ENCODE measurements around the gene MALSU1.

MALSU1 gene

DNA sequence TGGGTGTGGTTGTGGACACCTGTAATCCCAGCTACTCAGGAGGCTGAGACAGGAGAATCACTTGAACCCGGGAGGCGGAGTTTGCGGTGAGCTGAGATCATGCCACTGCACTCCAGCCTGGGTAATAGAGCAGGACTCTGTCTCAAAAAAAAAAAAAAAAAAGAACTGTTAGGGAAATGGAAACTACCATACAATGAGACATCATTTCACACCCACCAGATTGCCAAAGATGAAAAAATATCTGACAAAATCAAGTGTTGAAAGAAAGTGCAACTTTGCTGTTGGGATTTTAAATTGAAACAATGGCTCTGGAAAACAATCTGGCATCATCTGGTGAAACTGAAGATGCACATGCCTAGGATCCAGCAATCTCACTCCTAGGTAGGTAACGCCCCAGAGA lies 16.1 kb upstream of the MALSU1 start:
- no peak for ATAC-seq (ENCODE audit: insufficient read depth, low read depth)

DNA sequence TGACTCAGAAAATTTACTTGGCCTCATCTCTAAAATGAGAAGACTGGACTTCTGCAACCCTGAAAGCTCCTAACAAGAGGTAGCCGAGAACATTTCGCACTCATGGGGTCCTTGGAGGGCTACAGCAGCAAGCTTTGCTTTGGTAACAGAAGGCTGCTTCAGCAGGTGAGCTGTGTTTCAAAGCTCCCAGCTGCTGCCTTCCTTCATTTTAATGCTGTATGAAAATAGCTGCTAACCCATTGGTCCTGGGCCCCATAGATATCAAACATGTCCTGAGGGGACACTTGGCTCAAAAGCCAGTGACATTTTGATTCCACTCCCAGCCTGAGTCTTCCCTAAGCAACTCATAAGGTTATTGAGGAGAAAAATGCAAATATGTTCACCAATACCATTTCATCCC lies 14.3 kb upstream of the MALSU1 start:
- Histone ChIP-seq H3K4me3 (ENCODE audit: low read depth in 1 of 2, low read length in 2 of 2) (no peak overlapping the region), H3K36me3 (ENCODE audit: insufficient read depth, low read length) (no peaks in the 10 kb centered on the region), H3K9me3 (ENCODE audit: insufficient read depth, low read length, severe bottlenecking) (no peaks in the 10 kb centered on the region), H3K4me2 (ENCODE audit: insufficient read depth, low read length) (no peak overlapping the region), H3K27ac (ENCODE audit: low read length) (no peak overlapping the region), H2AFZ (ENCODE audit: low read depth, low read length) (no peak overlapping the region), H3K9ac (ENCODE audit: low read depth, low read length) (no peak overlapping the region), H4K20me1 (ENCODE audit: insufficient read depth, low read length) (no peaks in the 10 kb centered on the region), H3K79me2 (ENCODE audit: insufficient read depth, low read length) (no peaks in the 10 kb centered on the region), H3K27me3 (ENCODE audit: insufficient read depth, low read length, poor library complexity) (no peaks in the 10 kb centered on the region), H3K4me1 (ENCODE audit: insufficient read depth, low read length) (peaks cover 13% of the 10 kb centered on the region)
- no peak for DNase-seq
- TF ChIP-seq, protein P1, sequence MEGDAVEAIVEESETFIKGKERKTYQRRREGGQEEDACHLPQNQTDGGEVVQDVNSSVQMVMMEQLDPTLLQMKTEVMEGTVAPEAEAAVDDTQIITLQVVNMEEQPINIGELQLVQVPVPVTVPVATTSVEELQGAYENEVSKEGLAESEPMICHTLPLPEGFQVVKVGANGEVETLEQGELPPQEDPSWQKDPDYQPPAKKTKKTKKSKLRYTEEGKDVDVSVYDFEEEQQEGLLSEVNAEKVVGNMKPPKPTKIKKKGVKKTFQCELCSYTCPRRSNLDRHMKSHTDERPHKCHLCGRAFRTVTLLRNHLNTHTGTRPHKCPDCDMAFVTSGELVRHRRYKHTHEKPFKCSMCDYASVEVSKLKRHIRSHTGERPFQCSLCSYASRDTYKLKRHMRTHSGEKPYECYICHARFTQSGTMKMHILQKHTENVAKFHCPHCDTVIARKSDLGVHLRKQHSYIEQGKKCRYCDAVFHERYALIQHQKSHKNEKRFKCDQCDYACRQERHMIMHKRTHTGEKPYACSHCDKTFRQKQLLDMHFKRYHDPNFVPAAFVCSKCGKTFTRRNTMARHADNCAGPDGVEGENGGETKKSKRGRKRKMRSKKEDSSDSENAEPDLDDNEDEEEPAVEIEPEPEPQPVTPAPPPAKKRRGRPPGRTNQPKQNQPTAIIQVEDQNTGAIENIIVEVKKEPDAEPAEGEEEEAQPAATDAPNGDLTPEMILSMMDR (IDR thresholded peaks at IDR 0.05; ENCODE audit: borderline replicate concordance, extremely low read depth, low read length, poor library complexity, severe bottlenecking): no peak
- TF ChIP-seq EZH2 (IDR thresholded peaks at IDR 0.05; ENCODE audit: borderline replicate concordance, low read depth, low read length, severe bottlenecking): no peak
- ATAC-seq (ENCODE audit: insufficient read depth, low read depth): no peak

More for the DNA sequence above, 16.1 kb upstream of the MALSU1 start:
- no peak overlapping the region for H3K27ac ChIP-seq (ENCODE audit: low read length)
- no peaks in the 10 kb centered on the region for H3K9me3 ChIP-seq (ENCODE audit: insufficient read depth, low read length, severe bottlenecking)
- no peak overlapping the region for H3K4me3 ChIP-seq (ENCODE audit: low read depth in 1 of 2, low read length in 2 of 2)
- H3K9ac ChIP-seq (ENCODE audit: low read depth, low read length): no peak overlapping the region
- H4K20me1 ChIP-seq (ENCODE audit: insufficient read depth, low read length): no peaks in the 10 kb centered on the region
- H3K4me2 ChIP-seq (ENCODE audit: insufficient read depth, low read length): no peak overlapping the region
- no peak for DNase-seq
- H3K79me2 ChIP-seq (ENCODE audit: insufficient read depth, low read length): no peaks in the 10 kb centered on the region
- no peaks in the 10 kb centered on the region for H3K27me3 ChIP-seq (ENCODE audit: insufficient read depth, low read length, poor library complexity)
- H2AFZ ChIP-seq (ENCODE audit: low read depth, low read length): no peak overlapping the region
- no peak for TF ChIP-seq EZH2 (IDR thresholded peaks at IDR 0.05; ENCODE audit: borderline replicate concordance, low read depth, low read length, severe bottlenecking)
- TF ChIP-seq, protein P1 (IDR thresholded peaks at IDR 0.05; ENCODE audit: borderline replicate concordance, extremely low read depth, low read length, poor library complexity, severe bottlenecking): no peak
- H3K36me3 ChIP-seq (ENCODE audit: insufficient read depth, low read length): no peaks in the 10 kb centered on the region
- H3K4me1 ChIP-seq (ENCODE audit: insufficient read depth, low read length): peaks cover 8% of the 10 kb centered on the region

DNA sequence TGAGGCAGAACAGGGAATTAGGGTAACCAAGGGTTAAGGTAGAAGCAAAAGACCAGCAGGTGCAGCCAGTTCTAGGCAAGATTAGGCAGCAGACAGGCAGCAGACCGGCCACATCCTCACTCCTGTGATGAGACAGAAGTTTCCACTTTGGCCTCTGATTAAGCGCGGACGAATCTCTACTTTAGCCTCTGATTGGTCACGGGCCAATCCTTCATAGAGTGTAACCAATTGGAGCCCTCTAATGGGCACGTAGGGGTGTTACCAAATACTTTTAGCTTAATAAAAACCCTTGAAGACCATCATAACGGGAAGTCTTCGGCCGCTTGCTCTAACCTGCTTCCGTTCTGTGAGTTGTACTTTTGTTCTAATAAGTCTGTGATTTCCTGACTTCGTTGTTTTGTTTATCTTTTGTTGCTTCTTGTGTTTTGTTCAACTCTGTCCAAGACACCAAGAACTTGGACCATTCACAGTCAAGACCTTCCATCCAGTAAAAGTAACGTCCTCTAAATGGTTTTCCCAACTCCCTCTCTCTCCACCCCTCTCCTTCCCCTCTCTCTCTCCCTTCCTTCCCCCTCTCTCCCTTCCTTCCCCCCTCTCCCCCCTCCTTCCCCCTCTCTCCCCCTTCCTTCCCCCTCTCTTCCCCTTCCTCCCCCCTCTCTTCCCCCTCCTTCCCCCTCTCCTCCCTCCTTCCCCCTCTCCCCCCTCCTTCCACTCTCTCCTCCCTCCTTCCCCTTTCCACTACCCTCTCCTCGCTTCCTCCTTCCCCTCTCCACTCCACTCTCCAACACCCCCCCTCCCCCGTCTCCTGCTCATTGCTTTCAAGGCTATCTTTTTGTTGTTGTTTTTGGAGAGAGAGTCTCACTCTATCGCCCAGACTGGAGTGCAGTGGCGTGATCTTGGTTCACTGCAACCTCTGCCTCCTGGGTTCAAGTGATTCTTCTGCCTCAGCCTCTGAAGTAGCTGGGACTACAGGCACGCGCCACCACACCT lies 13.2 kb upstream of the MALSU1 start:
- Histone ChIP-seq H3K9ac (ENCODE audit: low read depth, low read length) (no peak overlapping the region), H3K9me3 (ENCODE audit: insufficient read depth, low read length, severe bottlenecking) (no peaks in the 10 kb centered on the region), H4K20me1 (ENCODE audit: insufficient read depth, low read length) (no peaks in the 10 kb centered on the region), H3K27ac (ENCODE audit: low read length) (no peak overlapping the region), H3K36me3 (ENCODE audit: insufficient read depth, low read length) (no peaks in the 10 kb centered on the region), H3K4me3 (ENCODE audit: low read depth in 1 of 2, low read length in 2 of 2) (no peak overlapping the region), H3K79me2 (ENCODE audit: insufficient read depth, low read length) (no peaks in the 10 kb centered on the region), H3K4me2 (ENCODE audit: insufficient read depth, low read length) (no peak overlapping the region), H2AFZ (ENCODE audit: low read depth, low read length) (no peak overlapping the region), H3K27me3 (ENCODE audit: insufficient read depth, low read length, poor library complexity) (no peaks in the 10 kb centered on the region), H3K4me1 (ENCODE audit: insufficient read depth, low read length) (peaks cover 13% of the 10 kb centered on the region)
- DNase-seq: no peak
- TF ChIP-seq, protein P1 (IDR thresholded peaks at IDR 0.05; ENCODE audit: borderline replicate concordance, extremely low read depth, low read length, poor library complexity, severe bottlenecking): no peak
- TF ChIP-seq EZH2 (IDR thresholded peaks at IDR 0.05; ENCODE audit: borderline replicate concordance, low read depth, low read length, severe bottlenecking): no peak
- no peak for ATAC-seq (ENCODE audit: insufficient read depth, low read depth)

All from DND-41 (cell line).